HL-60 (cell line): ENCODE data around the gene RAP1A.

ENCODE experiments used
- CTCF ChIP-seq: IDR thresholded peaks from one replicate; pipeline ENCODE4 v1.5.1; 2011; ENCODE audit warnings: low read length, control low read depth, inconsistent platforms; ENCODE audit not compliant: insufficient read depth
- REST ChIP-seq: IDR thresholded peaks from 2 replicates; pipeline ENCODE4 v1.6.1; 2012; ENCODE audit warnings: low read depth; ENCODE audit not compliant: insufficient replicate concordance

GRCh38 chr1:111644506-111644905 lies 24.9 kb downstream of the RAP1A start:
- TF ChIP-seq REST: no peak
- TF ChIP-seq CTCF: no peak
